GM10847 (cell line): ENCODE measurements around the gene IRX4.

Experiments used
- POLR2A ChIP-seq: IDR thresholded peaks from 2 replicates; pipeline ENCODE4 v1.6.1; 2011; ENCODE audit not compliant: insufficient read length; ENCODE audit errors: extremely low read depth

Gene IRX4

GRCh38 chr5:1844708-1845436, 37.9 kb downstream of the IRX4 start:
- TF ChIP-seq POLR2A, result no peak

- TF ChIP-seq POLR2A, result no peak
Measured at GRCh38 chr5:1842004-1842819, 40.5 kb downstream of the IRX4 start.

GRCh38 chr5:1840741-1841521, 41.8 kb downstream of the IRX4 start:
- no peak for TF ChIP-seq POLR2A

- no peak for TF ChIP-seq POLR2A
Measured at GRCh38 chr5:1840071-1840547, 42.6 kb downstream of the IRX4 start.

- TF ChIP-seq POLR2A, result no peak
Measured at GRCh38 chr5:1838013-1838412, 44.7 kb downstream of the IRX4 start.

- TF ChIP-seq POLR2A, result no peak
Measured at GRCh38 chr5:1836891-1837880, 45.5 kb downstream of the IRX4 start.

GRCh38 chr5:1836176-1836890, 46.4 kb downstream of the IRX4 start:
- TF ChIP-seq POLR2A, result no peak

- TF ChIP-seq POLR2A, result no peak
Measured at GRCh38 chr5:1835431-1835830, 47.3 kb downstream of the IRX4 start.

GRCh38 chr5:1834721-1835429, 47.9 kb downstream of the IRX4 start:
- TF ChIP-seq POLR2A, result no peak

GRCh38 chr5:1834022-1834551, 48.6 kb downstream of the IRX4 start:
- no peak for TF ChIP-seq POLR2A

GRCh38 chr5:1833264-1834021, 49.3 kb downstream of the IRX4 start:
- TF ChIP-seq POLR2A, result no peak
